Activated CD4-positive, alpha-beta T cell treated with anti-CD3 and anti-CD28 coated beads, Interleukin-2, amount 50 U/mL, for 4 hours (primary cell): ENCODE data around the gene STX2.
"Not testable (repeated sequence)": the region's sequence is repeated elsewhere in the genome, so short reads cannot be mapped to it uniquely, and the experiment has no call there.

ENCODE experiments used
- DNase-seq, 2 experiments: peaks; one replicate each; pipeline ENCODE4 v3.0.0-alpha.2; 2020

The STX2 gene

DNA sequence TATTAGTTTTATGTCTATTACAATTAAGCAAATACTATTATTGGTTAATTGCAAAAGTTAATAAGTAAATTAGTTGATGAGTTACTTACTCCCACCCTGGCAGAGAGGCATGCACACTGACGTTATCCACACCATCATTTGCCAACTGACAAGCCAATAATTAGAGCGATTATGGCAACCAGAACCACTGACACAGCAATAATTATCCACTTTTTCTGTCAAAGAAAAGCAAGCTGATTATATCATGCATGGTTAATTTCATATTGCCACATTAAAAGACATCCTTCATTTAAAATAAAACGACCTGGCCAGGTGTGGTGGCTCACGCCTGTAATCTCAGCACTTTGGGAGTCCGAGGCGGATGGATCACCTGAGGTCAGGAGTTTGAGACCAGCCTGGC lies 43.1 kb downstream of the STX2 start:
- no peak for DNase-seq

DNA sequence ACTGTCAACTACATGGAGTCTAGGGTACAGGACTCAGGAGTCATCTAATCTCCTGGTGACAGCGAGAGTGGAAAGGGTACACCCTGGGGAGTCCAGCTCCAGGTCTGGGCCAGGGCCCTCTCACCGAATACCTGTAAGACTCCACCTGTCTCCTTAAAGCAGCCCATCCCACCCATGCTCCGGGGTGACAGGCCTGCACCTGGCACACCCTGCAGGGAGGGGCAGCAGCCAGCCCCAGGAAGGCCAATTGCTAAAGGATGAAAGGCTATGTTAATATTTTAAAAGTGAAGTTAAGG lies 45.5 kb downstream of the STX2 start:
- DNase-seq = no peak

DNA sequence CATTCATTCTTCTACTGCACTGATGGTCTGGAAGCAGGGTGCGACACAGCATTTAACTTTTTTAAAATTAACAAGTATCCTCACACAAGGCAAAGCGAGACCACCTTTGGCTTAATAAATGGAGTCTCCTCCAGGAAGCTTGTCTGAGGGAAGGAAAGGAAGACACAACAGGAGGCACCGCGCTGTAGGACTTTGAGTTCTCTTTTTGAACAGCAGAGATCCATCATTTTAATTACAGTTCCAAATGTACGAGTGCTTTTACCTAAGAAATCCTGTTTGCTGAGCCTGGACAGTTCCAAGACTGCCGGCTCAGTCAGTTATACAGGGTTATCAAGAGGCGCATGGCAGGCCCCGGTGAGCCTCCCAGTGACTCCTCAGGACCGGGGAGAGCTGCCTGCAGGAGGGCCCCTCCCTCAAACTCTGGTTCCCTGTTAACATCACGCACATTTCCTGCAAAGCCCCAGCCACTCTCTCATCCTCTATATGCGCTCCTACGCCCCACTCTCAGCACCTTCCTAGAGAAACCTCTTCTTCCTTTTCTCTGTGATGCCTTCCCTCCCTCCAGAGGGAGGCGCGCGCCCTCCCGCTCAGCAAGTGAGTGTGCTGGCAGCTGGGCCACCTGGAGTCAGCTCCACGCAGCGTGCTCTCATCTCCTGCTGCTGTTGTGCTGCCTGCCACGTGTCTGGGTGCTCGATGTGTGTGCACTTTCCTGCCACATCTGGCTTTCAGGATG lies 46.1 kb downstream of the STX2 start:
- DNase-seq = no peak

DNA sequence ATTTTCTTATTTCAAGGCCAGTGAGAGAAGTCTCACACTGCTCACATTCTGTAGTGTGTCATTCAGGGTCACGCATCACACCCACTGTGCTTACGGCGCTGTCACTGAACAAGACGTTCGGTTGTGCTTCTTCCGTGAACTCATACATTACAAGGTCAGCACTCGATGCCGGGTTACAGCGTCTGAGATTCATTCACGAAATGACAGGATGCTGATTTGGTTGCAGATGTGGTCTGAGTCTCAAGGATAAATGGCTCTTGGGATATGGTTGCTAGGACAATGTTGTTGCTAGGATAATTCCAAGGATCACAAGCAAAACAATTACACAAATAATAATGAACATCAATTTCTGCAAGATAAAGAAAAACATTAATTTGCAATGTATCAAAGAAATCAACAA lies 47.4 kb downstream of the STX2 start:
- DNase-seq = no peak

DNA sequence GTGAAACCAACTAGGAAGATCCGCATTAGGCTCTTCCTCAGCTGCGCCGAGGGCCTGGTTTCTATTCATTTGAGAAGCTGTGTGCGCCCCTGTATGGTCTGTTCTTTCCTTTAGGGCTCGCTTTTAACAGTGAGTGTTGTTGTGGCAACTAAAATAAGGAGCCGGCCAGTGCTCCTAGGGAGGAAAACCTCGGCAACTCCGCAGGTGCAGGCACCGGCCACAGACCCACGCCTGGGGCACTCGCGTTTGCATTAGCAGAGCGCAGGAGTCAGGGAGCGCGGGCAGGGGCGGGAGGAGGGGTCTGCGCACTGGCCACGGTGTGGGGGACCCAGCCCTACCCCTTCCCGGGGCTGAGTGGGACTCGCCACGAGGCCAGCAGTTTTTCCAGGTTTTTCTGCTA lies 50.5 kb downstream of the STX2 start:
- no peak for DNase-seq

DNA sequence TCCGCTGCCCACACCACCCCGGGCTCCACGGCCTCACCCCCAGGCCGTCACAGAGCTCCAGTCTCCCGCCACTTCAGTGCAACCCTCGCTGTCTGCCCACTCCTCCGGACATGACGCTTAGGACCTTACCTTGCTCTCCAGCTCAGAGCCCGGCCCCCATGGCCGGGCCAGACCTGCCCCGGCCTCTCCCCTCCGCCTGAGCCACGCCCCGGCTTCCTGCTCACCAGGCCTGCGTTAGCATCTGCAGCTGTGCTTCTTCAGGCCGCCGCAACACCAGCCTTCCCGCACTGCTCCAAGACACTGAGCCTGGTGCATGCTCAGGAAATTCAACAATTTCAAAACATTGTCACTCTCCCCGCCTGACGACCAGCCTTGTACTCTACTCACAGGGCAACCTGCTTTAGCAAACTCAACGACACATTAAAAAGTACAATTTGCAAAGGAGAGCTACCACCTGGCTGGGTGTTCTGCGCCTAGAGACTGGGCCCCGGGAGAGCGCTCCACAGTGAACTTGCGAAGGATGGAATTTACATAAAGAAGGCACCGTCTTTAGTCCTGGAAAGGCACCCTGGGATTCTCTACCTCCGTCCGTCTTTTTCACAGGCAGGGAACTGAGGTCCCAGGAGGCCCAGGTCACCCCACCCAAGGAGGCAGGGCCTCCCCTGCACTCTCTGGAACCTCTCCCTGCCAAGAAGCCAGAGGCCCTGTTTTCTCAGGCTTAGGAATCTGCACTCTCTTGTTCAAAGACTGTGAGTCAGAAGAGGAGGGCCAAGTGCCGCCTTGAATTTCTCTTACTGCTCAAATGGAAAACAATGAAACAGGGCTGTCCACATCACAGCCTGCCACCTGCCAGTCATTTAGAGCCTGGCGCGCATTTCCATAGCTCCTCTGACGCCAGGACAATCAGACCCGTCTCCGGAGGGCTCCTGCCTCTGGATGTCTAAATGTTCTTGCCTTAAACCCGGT lies 51.3 kb downstream of the STX2 start:
- no peak for DNase-seq

DNA sequence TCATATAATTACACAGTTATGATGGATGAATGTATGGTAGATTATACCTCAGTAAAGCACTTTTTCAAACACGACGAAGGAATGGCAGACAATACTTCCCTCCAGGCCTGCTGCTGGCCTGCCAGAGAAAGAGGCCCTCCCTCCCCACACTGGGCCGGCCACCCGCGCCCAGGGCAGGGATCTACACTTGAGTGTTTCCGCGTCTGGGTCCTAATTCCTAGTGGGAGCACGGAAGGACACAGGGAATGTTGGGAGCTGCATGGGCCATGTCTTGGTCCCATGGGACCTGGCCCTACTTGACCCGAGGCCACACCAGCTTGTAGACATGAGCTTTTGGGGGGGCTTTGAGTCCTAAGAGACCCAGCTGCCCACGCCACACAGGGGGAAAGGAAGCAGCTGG lies 52.0 kb downstream of the STX2 start:
- DNase-seq = no peak

DNA sequence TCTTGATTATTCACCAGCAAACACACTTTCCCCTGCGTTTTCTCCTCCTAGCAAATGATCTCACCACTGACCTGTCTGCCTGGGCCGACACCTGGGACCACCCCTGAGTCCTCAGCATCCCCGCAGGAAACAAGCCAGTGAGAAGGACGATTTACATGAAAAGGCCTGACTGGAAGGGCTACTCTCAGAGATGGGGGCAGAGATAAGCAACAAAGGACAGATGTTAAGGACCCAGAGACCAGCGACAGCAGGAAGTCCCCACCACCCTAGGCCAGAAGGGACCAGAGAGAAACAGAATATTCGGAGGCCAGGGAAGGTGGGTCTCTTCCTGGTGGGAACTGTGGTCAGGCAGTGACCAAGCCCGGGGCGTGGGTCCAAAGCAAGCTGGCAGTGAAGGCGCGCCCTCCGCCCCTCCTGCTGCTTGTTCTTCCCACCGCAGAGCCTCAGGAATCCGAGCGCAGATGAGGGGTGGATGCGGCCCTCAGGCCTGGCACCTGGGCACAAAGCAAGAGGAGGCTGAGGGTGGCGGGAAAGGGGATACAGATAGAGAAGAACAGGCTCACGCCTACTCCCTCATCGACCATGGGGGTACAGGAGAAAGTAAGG lies 55.8 kb downstream of the STX2 start:
- DNase-seq = no peak

DNA sequence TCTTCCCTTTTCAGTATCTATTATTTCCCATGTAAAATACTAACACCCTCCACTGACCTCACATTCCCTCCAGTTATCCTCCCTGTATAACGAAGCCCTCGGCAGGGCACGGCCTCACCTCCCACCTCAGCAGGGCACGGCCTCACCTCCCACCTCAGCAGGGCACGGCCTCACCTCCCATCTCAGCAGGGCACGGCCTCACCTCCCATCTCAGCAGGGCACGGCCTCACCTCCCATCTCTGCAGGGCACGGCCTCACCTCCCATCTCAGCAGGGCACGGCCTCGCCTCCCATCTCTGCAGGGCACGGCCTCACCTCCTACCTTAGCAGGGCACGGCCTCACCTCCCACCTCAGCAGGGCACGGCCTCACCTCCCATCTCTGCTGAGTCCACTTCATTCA lies 56.8 kb downstream of the STX2 start:
- DNase-seq = not testable (repeated sequence)

DNA sequence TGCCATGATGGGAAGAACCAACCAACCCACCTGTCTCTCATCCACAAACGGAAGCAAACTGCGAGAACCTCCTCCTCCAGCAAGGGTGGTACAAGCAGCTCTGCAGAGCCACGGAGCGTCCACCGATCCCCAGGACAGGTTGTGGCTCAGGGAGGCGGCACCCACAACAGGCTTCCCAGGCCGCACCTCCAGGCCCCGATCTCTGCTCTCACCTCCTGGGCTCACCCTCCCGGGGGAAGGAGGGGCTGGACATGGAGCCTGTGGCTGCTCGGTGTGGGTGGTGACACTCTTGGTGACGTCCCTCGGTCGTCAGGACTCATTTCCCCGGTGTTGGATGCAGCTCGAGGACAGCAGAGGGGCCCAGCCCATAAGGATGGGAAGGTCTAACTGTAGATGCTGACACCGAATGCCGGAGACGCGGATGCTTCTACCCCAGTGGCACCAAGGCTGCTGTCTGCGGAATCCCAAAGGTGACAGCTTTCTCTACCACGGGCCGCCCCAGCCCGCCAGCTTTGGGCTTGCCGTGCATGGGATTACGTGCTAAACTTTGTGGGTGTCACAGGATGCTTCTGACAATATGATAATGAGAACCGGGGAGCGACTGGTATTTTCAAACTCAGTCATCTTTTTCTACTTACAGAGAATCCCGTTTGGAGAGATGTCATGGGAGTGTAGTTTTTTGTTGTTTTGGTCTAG lies 58.0 kb downstream of the STX2 start:
- no peak for DNase-seq

DNA sequence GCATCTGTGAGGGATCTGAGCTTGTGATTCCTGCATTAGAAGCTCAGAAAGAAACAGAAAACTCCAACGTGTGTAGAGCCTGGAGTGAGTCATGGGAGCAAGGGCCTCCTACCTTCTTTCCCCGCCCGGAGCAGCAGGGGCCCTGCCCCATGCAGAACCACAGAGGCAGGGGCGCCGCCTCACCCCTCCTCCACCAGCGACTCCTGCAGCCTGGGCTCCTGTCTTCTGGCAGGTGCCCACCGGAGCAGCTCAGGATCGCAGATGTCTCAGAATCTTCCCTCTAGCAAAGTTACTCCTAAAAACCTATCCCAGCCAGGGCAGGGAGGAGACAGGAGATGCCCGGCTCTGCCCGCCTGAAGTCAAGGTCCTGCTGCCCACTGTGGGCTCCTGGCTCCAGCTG lies 58.7 kb downstream of the STX2 start:
- DNase-seq = no peak

DNA sequence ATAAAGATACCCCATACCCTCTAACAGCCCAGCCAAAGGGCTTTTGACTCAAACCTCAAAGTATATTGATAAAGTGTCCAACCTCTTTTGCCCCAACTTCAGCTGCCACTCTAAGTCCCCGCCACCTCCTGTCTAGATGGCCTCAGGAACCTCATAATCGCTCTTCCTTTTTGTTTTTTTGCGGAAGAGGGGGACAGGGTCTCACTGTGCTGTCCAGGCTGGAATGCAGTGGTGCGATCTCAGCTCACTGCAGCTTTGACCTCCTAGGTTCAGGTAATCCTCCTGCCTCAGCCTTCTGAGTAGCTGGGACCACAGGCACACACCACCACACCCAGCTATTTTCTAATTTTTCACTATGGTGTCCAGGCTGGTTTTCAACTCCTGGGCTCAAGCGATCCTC lies 60.3 kb downstream of the STX2 start:
- DNase-seq = no peak

DNA sequence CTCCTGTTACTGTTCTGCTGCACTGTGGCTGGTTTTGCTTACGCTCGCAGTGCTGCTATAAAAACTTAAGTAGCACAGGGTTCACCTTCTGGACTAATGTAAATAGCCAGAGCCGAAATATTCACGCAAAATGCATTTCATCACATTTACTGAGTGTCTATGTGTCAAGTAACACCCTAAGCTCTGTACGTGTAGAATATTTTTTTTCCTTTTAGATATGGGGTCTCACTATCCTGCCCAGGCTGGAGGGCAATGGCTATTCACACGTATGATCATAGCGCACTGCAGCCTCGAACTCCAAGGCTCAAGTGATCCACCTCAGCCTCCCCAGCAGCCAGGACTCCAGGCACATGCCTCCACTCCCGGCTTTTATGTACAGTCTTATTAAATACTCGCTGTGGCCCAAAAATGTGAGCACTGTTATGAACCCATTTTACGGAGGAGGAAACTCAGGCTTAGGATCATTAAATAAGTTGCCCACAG lies 62.2 kb downstream of the STX2 start:
- DNase-seq = no peak

DNA sequence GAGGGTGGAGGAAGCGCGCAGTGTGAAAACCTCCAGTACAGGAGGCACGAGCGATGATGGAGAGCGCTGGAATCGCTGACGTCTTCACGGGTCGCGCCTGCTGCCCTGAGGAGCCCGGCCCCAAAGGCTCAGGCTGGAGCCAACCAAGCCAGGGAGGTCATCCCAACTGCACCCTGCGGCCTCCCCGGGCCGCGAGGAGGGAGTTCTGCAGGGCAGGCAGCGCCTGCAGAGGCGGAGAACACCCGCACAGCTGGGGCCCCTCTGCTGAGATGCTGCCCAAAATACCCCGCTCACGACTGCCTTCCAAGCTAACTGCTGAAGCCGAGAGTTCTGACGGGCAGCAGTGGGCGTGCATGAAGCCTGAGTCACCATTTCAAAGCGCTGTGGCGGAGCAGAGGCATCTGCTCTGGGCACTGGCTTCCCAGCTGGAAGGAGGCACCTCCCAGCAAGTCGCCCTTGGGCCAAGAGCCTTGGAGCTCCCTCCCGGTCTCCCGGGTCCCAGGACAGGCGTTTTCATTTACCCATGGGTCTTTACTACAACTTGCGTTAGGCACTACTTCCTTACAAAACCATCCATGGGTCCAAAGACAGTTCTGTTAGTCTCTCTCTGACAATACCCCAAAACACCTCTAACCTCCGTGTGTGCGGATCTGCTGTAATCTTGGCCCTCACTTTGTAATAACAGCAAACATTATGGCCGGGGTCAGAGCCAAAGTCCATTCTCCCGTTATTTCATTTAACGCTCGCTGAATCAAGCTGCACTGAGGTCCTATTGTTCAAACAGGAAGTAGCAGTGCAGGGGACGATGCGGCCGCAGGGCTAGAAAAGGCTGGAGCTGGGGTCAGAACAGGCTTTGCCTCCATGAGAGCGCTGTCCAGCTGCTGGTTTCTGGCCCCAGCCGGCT lies 62.8 kb downstream of the STX2 start:
- DNase-seq = peak; percentile 62 to 65

DNA sequence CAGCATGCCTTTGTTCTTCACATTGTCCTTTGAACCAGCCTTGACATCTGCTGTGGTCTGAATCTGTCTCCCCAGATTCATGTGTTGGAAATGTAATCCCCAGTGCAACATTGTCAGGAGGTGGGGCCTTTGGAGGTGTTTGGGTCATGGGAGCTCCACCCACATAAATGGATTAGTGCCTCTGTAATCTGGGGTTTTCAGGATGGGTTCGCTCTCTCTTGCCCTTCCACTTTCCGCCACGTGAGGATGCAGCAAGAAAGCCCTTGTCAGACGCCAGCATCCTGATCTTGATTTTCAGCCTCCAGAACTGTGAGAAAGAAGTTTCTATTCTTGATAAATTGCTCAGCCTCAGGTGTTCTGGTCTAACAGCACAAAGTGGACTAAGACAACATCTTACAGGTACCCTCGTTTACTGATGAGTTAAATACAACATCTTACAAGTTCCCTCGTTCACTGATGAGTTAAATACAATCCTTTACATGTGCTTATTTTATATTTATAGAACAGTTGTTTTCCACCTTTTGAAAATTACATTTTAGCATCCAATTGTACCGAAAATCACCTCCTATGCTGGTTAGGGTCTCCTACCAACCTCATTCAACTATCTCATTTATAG lies 68.5 kb downstream of the STX2 start:
- DNase-seq = no peak

DNA sequence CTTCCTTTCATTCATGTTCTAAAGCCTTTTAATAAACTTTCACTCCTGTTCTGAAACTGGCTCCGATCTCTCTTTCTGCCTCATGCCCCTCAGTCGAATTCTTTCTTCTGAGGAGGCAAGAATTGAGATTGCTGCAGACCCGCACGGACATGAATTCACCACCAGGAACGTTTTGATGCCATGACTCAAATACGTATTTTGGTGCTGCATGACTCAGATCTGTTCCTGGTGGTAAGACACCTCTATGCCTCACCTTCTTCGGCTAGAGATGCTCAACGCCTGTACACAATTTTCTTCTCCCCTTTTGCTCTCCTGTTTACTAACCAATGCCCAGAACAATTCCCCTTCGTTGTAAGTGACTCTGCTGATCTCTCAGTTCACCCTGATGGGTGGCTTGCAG lies 70.9 kb downstream of the STX2 start:
- DNase-seq = no peak

DNA sequence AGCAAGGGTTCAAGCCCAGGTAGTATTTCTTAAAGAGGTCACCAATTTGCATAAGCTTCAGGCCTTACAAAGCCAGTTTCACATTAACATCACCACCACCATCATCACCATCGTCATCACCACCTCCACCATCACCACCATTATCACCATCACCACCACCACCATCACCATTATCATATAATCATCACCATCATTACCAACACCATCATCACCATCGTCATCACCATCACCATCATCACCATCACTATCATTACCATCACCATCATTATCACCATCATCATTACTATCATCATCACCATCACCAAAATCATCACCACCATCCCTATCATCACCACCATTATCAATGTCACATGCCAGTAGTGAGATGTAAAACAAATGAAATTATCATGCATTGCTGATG lies 72.6 kb downstream of the STX2 start:
- DNase-seq = no peak

DNA sequence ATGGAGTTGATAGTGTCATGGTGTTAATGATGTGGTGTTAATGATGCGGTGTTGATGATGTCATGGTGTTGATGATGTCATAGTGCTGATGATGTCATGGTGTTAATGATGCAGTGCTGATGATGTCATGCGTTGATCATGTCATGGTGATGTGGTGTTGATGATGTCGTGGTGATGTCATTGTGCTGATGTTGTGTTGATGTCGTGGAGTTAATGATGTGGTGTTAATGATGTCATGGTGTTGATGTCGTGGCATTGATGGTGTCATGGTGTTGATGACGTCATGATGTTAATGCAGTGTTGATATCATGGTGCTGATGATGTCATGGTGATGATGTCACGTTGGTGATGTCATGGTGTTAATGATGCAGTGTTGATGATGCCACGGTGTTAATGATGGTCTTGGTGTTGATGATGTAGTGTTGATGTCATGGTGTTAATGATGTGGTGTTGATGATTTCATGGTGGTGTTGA lies 73.8 kb downstream of the STX2 start:
- no peak for DNase-seq

DNA sequence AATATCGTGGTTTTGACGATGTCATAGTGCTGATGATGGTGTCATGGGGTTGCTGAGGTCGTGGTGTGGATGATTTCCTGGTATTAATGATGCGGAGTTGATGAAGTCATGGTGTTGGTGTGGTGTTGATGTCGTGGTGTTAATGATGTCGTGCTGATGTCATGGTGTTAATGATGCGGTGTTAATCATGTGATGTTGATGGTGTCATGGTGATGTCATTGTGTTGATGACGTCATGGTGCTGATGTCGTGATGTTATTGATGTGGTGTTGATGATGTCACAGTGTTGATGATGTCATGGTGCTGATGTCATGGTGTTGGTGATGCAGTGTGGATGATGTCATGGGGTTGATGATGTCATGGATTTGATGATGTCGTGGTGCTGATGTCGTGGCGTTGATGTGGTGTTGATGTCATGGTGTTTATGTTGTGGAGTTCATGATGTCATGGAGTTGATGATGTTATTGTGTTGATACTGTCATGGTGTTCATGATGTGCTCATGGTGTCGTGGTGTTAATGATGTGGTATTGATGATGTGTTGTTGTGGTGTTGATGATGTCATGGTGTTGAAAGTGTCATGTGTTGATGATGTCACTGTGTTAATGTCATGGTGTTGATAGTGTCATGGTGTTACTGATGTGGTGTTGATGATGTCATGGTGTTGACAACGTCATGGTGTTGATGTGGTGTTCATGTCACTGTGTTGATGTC lies 74.4 kb downstream of the STX2 start:
- DNase-seq = no peak

DNA sequence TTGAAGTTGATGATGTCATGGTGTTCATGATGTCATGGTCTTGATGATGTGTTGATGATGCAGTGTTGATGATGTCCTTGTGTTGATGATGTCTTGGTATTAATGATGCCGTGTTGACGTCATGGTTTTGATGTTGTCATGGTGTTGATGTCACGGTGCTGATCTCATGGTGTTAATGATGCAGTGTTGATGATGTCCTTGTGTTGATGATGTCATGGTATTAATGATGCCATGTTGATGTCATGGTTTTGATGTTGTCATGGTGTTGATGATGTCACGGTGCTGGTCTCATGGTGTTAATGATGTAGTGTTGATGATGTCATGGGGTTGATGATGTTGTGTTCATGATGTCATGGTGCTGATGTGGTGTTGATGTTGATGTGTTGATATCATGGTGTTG lies 75.0 kb downstream of the STX2 start:
- no peak for DNase-seq

DNA sequence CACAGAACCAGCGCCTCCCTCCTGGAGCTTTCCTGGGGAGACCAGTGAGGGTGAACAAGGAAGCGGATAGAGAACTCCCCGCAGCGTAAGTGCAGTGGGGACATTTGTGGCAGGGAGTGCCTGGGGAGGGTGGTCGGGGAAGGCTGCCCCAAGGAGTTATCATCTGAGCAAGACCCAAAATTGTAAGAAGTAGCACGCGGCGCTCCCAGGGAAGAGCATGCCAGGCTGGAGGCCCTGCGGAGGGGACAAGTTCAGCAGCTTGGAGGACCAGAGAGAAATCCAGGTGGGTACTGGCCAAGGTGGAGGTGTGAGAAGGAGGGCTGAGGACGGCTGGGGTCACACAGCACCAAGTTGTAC lies 76.8 kb downstream of the STX2 start:
- DNase-seq = no peak
